GM19351 (cell line): ENCODE measurements around the gene CD274.
"Not testable (repeated sequence)": the region's sequence is repeated elsewhere in the genome, so short reads cannot be mapped to it uniquely, and the experiment has no call there.

ENCODE experiments used
- ATAC-seq: cut with Tn5 transposase; IDR thresholded peaks from one replicate; pipeline ENCODE4 v1.9.1; 2021; ENCODE audit warnings: mild to moderate bottlenecking, moderate library complexity; ENCODE audit not compliant: unreplicated experiment

The CD274 gene

DNA sequence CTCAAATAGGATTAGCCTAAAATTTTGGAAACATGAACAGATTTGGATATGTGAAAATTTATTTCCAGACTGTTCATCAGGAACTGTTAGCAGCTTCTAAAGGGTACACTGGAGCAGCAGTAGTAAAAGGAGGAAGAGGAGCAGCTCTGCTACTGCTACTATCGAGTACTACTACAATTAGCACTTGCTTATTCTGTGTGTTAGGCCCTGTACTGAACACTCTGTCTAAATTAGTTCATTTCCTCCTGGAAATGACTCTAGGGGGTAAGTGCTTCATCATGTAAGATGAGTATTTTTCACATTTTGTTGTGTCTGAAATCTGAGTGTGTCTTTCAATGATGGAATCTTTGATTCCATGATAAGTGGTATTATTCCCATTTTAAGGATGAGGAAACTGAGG lies 9.8 kb downstream of the CD274 start:
- no peak for ATAC-seq

DNA sequence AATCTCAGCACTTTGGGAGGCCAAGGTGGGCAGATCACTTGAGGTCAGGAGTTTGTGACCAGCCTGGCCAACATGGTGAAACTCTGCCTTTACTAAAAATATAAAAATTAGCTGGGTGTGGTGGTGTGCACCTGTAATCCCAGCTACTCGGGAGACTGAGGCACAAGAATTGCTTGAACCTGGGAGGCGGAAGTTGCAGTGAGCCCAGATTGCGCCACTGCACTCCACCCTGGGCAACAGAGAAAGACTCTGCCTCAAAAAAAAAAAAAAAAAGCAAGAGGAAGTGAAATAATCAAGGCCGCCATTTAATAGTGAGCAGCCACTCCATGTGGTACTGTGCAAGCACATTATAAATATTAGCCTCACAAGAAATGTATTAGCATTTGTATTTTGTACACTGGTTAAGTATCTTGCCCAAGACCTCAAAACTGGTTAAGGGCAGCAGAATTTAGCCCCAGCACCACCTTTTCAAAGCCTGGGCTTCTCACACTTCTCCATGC lies 14.5 kb downstream of the CD274 start:
- ATAC-seq = not testable (repeated sequence)

DNA sequence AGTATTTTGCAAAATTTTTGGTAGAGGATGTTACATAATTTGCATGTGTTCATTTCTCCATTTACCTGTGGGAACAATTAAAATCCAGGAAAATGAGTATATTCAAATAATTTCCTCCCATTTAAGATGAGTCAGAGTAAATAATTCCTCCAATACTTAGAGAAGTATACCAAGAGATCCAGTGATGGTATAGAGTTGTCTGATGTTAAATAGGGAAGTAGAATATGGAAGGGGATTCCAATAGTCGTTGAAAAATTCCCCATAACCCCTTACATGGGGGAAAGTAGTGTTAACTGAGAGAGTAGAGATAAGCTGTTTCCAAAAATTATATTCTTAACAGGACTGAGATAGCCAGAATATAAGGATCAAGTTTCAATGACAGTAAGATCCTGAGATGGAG lies 15.7 kb downstream of the CD274 start:
- no peak for ATAC-seq

DNA sequence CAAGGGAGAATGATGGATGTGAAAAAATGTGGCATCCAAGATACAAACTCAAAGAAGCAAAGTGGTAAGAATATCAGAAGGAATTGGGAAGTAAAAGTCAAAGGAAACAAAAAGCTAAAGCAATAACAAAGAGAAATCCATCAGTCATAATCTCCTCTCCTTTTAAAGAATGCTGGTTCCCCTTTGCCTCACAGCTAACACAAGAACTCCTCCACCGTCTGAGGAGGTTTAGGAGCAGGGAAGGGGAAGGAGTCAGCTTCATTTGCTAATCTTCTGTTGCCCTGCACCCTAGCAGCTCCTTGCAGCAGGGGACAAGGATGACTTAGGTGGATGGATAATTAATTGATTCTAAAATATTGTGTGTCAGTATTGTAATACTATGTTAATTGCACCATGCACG lies 16.4 kb downstream of the CD274 start:
- no peak for ATAC-seq

DNA sequence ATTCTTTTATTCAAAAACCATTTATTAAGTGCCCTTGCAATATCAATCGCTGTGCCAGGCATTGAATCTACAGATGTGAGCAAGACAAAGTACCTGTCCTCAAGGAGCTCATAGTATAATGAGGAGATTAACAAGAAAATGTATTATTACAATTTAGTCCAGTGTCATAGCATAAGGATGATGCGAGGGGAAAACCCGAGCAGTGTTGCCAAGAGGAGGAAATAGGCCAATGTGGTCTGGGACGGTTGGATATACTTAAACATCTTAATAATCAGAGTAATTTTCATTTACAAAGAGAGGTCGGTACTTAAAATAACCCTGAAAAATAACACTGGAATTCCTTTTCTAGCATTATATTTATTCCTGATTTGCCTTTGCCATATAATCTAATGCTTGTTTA lies 18.5 kb downstream of the CD274 start:
- ATAC-seq = no peak

DNA sequence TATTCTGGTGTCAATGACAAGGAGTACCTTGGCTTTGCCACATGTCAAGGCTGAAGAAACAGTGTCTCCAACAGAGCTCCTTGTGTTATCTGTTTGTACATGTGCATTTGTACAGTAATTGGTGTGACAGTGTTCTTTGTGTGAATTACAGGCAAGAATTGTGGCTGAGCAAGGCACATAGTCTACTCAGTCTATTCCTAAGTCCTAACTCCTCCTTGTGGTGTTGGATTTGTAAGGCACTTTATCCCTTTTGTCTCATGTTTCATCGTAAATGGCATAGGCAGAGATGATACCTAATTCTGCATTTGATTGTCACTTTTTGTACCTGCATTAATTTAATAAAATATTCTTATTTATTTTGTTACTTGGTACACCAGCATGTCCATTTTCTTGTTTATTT lies 19.8 kb downstream of the CD274 start:
- ATAC-seq = no peak

DNA sequence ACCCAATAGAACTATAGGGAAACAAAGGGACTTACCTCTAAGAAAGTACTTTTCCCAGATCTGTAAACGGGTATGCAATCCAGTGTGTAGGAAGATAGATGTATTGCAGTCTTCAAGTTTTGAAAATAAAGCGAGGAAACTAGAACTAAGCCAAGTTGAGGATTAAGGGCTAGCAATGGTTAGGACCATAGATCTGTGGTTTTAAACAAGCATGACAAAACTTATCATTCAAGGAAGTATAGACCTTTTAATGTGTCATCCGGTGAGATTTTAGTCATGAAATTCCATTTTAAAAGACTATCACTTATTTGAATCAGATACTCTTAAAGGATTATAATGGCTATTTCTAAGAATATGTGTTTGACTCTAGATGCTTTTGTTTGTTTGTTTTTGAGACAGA lies 20.5 kb downstream of the CD274 start:
- ATAC-seq = no peak

DNA sequence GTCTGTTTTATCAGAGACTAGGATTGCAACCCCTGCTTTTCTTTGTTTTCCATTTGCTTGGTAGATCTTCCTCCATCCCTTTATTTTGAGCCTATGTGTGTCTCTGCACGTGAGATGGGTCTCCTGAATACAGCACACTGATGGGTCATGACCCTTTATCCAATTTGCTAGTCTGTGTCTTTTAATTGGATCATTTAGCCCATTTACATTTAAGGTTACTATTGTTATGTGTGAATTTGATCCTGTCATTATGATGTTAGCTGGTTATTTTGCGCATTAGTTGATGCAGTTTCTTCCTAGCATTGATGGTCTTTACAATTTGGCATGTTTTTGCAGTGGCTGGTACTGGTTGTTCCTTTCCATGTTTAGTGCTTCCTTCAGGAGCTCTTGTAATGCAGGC lies 25.3 kb downstream of the CD274 start:
- ATAC-seq = not testable (repeated sequence)

DNA sequence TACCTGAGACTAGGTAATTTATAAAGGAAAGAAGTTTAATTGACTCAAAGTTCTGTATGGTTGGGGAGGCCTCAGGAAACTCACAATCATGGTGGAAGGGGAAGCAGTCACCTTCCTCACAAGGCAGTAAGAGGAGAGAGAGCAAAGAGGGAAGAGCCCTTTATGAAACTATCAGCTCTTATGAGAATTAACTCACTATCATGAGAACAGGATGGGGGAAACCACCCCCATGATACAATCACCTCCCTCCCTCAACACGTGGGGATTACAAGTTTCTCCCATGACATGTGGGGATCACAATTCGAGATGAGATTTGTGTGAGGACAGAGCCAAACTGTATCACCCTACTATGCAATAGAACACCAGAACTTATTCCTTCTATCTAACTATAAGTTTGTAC lies 27.9 kb downstream of the CD274 start:
- no peak for ATAC-seq

DNA sequence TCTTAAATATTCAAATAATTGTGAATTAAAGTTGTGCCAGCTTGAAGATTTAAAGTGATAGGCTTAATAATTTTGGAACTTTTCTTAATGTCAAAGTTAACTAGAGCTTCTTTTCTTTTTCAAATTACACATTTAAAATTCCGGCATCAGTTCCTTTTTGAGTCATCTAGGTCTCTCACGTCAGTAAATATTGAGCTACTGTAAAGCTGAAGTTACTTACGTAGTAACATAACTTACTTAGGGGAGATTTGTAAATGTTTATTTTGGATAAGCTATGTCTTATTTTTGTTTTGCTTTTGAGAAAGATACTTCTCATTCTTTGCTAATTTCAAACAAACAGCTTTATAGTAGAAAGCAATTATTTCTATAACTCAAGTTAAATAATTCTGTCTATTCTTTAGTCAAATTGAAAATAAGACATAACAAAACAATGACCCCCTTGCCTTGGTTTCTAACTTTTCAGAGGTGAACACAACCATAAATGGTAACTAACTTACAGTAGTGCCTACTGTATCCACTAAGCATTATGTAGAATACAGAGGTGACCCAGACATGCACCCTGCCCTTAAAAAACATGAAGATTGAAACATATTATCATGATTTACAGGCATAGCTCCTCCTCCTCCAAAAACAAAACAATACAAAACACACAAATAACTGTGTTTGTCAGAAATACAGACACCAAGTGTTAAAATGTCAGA lies 29.8 kb downstream of the CD274 start:
- ATAC-seq = peak; percentile 66

DNA sequence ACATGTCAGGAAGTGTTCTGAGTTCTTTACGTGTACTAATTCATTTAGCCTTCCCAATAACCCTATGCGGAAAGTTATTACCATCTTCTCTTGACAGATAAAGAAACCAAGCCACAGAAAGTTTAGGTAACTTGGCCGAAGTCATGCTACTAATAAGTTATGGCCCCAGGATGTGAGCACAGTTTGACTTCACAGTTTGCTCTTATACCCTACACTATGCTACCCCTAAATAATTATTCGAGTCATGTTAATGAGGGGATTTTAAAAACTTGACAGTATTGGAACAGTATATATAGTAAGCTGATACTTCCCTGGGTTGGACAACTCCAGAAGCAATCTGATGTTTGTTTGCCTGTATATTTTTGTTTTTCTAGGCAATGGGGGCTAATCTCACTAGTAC lies 30.6 kb downstream of the CD274 start:
- no peak for ATAC-seq

DNA sequence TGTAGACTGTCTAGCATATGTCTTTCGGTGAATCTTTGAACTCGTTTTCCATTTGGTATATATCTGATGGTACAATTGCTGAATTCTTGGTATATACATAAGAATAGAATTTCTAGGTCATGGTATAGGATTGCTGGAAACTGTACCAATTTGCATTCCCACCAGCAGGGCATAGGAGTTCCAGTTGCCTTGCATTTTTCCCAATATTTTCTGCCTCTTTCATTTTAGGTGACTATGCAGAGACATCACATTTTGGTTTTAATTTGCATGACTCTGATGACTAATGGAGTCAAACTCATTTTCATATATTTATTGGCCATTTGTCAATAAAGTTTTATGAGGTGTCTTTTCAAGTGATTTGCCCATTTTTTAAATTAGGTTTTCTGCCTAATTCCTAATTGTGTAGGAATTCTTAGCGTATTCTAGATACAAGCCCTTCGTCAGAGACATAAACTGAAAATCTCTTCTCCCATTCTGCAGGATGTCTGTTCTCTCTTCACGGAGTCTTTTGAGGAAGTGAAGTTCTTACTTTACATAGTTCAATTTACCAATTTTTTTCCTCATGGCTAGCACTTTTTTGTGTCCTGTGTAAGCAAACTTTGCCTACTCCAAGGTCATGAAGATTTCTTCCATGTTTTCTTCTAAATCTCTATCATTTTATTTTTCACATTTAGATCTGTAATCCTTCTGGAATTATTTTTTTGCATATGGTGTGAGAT lies 31.1 kb downstream of the CD274 start:
- ATAC-seq = no peak

DNA sequence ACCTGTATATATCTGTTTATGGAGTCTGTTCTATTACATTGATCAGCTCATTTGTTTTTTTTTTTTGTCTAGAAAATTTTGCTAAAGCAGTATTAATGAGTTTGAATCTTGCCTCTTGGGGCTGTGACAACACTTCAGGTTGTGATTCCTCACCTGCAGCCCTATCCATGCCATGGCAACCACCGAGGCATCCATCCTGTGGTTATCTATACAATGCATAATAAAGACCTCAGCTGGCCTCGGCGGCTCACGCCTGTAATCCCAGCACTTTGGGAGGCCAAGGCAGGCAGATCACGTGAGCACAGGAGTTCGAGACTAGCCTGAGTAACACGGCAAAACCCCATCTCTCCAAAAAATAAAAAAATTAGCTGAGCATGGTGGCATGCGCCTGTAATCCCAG lies 31.9 kb downstream of the CD274 start:
- no peak for ATAC-seq

DNA sequence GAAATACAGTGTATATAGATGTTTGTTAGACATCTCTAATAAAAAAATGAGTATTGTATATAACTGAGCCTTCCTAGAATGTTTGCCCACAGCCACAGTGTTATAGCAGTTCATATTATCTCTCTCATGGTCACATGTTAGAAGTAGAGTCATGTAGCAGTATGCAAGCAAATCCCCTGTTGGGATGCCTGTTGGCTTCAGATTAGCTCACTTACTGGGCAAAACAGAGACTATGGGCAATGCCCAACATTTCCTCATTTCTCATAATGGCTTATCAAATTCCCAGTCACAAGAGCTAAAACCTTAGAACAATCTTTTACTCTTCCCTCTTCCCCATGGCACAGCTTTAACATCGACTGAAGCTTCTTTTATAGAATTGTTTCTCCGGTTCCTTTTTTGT lies 33.0 kb downstream of the CD274 start:
- no peak for ATAC-seq

DNA sequence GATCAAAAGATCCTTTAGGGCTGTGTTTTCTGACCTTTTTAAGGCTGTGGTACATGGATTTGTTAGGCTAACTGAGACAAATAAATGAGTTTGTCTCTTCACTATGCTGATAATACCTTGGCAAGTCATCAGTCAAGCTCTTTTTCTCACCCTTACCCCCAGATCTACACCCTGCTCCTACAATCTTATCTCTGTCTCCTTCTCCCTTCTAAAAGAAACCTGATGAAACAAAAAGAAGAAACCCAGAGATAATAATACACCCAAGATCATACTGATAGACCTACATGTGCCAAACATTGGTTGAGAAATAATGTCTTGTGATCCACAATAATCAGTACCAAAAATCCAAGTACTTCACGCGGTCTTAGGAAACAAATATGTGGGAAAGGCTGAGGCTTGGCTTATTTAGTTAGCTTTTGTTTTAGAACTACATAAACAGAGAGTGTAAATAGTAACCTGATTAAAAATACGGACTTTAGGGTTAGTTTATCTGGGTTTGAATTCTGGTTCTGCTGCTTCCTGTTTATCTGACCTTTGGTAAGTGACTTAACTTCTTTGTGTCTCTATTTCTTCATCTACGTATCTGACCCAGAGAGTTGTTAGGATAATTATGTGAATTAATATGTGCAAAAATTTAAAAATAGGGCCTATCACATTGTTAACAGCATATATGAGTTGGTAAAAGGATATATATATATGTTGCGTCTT lies 35.2 kb downstream of the CD274 start:
- ATAC-seq = no peak

DNA sequence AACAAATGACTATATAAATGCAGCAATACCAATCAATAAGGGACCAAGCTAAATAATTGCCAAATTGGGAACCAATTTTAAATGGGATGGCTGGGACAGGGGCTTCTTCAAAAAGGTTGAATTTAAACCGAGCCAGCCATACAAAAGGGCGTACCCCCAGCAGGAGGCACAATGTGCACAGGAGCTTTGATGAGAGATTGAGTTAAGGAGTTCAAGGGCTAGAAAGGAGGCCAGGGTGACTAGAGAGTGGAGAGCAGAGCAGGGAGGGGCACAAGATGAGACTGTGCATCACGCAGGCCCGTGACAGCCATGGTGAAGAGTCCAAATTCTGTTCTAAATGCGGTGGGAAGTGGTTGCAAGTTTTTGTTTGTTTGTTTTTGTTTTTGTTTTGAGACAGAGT lies 36.6 kb downstream of the CD274 start:
- ATAC-seq = no peak

DNA sequence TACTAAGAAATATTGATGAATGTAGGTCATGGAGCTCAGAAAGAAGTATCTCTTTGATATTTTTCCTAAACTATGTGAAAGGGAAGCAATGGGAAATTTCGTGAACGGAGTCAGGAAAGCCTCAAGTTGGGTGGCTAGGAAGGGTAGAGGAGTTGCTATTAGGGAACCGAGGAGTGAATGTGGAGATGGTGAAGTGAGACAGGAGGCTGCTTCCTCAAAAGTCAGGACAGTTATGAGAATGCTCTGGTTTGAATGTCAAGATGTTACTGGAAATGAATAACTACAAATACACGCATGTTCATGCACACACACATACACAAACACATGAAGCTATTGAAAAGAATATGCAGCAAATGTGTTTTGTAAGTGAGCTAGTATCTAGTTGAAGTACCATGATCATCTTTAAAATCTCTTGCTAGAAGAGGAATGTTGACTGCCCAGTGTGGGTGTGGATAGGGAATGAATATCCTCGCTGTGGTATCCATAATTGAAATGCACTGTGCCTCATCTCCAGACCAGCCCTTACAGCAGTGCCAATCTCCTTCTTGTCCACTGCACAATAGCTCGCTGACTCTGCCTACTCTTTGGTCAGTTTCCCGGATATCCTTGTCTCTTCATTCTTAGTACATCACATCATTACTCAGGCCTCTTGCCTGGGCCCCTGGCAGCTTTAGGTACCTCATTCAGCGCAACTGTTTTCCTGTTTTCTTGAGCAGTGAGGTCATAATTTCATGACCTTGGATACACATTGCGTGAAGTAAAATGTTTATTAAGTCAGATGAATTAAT lies 38.1 kb downstream of the CD274 start:
- ATAC-seq = no peak

DNA sequence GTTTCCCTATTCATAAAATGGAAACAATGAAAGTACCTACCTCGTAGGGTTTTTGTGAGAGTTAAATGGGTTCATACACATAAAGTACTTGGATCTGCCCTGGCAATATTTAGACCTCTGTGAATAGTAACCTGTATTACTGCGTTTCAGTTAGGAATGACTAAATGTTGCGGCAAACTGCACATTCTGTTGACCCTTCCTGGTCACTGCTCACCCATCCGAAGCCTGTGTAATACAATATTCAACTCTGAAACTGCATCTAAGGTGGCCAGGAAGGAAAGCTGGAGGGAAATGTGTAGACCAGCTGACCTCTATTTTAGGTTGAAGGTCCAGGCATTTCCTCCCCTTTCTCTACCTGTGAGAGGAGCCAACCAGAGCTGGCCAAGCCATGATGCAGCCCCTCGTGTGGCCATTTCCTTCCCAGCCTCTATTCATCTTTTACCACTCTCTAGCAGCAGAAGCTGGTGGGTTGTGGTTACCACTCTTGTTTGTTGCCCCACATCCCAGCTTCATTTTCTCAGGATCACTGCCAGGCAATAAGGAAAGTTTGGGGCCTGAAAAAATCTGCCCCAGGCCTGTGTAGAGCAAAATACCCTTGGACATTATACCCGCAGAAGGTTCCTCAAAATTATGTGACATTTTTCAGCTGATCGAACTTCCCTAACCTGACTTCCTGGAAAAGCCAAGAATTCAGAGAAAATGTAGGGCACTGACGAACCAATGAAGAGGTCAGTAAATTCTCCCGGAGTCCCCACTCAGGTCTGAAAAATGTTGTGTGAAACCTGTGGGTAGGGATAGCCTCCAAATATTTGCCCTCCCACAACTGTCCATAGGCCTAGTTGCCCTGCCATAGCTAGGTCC lies 39.5 kb downstream of the CD274 start:
- no peak for ATAC-seq

DNA sequence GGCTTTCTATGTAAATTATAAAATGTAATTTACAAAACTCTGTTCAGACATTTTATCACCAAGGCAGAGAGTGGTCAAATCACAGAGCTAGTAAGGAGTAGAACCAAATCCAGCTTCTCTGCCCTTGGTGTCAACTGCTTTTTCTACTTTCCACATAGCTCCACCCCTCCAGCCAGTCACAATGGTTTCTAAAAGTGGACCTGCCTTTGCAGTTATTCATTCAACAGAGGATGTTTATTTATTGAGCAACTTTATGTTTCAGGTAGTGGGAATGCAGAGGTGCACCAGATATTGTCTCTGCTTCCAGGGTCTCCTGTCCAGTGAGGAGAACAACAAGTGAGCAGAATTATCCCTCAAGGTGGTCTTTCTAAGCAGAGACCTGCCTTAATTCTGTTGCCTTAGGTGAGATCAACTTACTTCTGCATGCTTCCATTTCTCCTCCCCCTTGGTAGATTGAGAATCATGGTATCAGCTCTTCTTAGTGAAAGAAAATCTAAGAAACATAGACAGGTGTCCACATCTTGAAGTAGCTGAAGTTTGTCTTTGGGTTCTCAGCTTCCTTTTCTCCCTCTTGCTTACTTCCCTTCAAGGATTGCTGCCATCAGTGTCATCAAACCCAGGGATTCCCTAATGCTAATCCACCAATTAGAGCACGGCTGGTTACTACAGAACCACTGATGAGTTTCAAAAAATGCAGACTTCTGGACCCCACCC lies 42.8 kb downstream of the CD274 start:
- ATAC-seq = peak; percentile 16
